HG03045 (cell line): Measurements from ENCODE around the gene PXT1.
"Not testable (repeated sequence)": the region's sequence is repeated elsewhere in the genome, so short reads cannot be mapped to it uniquely, and the experiment has no call there.

Experiments used
- ATAC-seq: cut with Tn5 transposase; IDR thresholded peaks from one replicate; pipeline ENCODE4 v1.9.1; 2021; ENCODE audit warnings: mild to moderate bottlenecking, moderate library complexity; ENCODE audit not compliant: unreplicated experiment

Gene PXT1, protein sequence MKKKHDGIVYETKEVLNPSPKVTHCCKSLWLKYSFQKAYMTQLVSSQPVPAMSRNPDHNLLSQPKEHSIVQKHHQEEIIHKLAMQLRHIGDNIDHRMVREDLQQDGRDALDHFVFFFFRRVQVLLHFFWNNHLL

DNA sequence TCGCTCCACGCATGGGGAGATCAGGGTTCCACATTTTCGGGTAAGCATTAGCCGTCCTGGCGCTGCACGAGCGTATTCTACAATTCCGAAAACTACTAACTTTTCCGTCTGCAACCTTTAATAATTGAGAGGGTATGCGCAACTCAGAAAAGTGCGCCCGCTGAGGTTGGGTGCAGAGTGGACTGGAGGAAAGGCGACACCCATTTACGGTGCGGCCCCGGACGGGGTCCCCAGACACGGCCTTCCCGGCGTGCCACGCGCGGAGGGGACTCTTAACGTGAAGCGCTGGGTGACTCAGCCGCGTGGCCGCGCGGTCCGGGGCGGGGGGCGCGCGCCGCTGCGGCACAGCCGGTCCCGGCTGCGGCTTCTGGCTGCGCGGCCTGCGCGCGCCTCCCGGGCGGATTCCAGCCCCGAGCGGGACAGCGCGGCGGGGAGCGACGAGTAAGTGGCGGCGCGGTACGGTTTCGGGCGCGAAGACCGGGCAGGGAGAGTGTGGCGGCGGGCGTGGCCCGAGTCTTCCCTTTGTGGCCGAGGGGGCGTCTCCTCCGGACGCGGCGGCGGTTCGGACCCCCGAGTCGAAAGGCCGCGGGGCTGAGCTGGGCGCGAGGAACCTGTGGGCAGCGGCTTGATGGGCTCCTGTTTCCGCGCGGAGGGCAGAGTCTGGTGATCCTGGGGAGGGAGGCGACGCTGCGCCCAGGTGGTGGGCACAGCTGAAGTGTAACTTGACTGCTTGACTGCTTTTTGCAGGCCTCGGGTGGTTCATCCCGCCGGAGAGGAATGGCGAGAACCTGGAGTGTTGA is at the start of gene PXT1, which contains the start of gene KCTD20:
Gene PXT1, minus strand, starts transcription at position 184 of the 800 bp plus-strand sequence. CDS start 16,772 bp downstream, outside the sequence.
Gene KCTD20, plus strand, starts transcription at position 330 of the 800 bp plus-strand sequence. CDS start 27,098 bp downstream, outside the sequence.
- peak; percentile 75 for ATAC-seq

DNA sequence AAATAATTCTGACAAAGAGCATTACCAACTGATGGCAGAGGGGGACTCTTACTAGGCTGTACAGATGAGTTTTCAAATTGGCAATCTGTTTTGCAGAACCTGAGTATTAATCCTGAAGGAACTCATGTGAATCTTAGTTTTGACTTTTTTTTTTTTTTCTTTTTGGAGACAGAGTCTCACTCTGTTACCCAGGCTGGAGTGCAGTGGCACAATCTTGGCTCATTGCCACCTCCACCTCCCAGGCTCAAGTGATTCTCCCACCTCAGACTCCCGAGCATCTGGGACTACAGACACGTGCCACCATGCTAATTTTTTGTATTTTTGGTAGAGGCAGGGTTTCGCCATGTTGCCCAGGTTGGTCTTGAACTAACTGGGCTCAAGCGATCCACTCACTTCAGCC is 49.4 kb upstream of the PXT1 start:
- no peak for ATAC-seq

DNA sequence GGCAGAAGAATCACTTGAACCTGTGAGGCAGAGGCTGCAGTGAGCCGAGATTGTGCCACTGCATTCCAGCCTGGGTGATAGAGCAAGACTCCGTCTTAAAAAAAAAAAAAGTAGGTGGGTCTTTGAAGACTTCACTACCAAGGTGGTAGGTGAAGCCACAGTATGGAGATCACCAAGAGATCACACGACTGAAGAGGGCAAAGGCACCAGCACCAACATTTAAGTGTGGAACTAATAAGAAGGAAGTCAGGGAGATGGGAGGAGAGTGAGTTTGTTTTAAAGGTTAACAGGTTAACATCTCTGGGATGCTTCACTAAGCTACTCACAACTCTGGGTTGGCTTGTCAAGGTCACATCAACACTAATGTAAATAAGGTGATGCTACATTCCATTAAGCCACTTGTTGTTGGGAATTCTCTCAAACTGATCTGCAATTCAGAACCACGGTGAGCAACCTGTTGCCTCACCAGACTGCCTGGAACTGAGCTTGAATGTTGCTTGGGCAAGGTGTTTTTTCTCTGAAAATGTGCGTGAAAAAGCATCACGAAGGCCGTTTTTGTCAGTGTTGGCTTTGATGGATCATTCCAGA is 48.8 kb upstream of the PXT1 start:
- ATAC-seq: no peak

DNA sequence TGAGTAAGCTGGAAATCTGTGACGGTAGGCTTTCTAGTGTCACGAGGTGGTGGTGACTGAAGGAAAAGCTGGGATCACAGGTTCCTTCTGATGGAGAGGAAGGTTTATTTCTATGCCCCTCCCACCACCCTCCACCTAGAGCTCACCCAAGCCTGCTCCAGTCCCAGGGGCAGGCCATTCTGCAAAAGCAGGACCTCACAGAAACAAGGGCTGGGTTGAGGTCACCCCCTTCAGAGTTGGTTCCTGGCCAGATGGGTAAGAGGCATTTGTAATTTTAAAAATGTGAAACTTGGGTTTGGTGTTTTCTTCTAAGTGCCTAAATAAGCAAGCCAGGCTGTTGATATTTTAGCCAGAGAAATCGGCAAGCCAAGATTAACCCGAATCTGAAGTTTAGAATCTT is 46.8 kb upstream of the PXT1 start:
- ATAC-seq: no peak

DNA sequence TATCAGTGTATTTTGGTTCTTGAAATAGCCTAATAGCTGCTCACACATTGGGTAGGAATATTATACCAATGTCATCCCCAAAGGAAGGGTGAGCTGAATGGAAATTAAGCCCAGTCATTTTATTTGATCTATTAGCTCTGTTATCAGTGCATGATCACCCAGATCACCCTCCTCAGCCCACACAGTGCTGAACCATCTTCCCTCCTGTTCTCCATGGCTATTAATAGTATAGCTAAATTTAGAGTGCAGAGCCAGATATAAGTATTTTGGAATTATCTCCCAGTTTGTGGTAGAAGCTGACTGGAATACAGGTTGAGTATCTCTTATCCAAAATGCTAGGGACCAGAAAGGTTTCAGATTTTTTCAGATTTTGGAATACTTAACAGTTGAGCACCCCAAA is 45.6 kb upstream of the PXT1 start:
- ATAC-seq: no peak

DNA sequence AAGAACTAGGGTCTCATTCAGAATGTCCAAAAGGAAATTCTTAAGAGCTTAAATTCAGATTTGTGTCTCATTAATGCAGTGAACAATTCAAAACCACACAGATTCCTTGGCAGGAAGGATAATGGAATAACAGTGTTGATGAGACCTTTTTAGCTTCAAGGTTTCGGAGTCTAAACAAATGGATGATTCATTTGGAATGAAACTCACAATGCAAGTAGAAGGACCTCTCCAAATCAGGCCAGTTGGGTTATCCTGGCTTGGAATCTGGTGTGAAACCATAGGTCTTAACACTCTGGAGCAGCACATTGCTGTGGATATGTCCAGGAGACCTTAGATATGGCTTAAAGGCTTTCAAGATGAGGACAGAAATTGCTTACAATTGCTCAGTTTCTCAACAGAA is 45.0 kb upstream of the PXT1 start:
- ATAC-seq: no peak

DNA sequence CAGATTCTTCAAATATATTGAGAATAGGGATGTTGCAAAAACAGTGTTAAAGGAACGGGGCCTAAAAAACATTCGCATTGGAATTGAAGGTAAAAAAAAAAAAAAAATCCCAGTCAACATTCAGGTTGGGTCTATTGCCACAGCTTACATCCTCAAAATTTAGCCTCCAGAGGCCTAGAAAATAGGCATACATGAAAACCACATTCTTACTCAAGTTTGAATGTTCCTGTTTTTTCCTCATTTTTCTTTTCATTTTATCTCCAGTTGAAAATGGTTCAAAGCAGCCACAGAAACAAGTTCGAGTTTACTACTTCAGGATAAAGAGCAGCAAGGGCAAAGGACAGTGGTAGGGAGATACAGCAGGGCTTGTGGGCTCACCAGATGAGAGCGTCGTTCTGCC is 42.1 kb upstream of the PXT1 start:
- no peak for ATAC-seq

DNA sequence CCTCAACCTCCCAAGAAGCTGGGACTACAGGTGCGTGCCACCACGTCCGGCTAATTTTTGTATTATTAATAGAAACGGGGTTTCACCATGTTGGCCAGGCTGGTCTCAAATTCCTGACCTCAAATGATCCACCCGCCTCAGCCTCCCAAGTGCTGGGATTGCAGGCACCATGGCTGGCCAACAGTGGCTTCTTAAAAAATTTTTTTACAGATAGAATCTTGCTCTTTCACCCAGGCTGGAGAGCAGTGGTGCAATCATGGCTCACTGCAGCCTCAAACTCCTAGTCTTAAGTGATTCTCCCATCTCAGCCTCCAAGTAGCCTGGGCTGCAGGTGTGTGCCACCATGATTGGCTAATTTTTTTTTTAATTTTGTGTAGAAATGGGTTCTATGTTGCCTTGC is 40.7 kb upstream of the PXT1 start:
- ATAC-seq: not testable (repeated sequence)

DNA sequence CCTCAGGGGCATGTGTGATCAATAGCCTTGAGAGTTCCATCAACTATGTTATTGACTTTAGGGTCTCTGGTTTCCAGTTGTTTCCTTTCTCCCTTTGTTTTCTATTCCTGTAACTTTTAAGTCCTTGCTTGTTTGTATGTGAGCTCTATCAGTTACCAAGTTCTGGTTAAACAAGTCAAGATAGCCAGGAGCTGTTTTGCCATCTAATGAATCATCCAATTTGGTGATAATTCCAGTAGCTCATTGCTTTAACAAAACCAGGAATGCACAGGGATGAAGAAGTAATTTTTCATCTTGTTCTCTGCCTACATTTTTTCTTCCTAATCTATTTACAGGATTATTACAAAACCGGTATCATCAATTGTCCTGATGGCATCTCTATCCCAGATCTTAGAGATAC is 36.6 kb upstream of the PXT1 start:
- ATAC-seq: no peak

DNA sequence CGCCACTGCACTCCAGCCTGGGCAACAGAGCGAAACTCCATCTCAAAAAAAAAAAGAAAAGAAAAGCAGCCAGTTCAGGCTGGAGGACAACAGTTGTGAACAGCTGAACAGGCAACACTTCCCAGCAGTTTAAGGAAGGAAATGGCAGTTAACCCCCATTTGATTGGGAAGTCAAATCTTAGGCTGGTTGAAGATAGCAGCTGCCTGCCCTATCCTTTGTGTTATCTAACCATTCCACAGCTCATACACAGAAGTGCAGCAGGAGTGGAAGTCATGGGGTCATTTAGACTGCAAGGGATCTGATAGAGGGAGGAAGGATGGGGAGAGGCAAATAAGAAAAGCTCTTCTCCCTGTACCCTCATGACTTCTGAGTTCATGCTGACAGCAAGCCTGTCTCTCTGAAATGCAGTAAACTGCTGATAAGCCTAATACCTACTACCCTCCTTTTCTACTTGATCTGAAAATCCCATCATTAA is 35.4 kb upstream of the PXT1 start:
- no peak for ATAC-seq

DNA sequence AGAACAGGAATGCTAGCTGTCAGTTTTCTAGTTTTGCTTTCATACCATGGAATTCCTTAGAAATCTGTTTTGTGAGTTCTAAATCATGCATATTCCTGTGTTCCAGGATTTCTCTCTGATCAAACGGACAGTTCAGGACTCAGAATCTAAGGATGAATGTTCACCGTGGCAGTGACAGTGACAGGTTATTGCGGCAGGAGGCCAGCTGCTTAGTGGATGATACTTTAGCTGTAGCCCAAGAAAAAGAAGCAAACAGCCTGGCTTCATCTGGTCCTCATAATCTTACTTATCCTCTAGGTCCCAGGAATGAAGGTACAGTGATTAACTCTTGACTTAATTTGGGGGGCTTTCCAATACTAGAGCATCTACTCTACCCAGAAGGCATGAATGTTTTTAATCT is 27.3 kb upstream of the PXT1 start:
- no peak for ATAC-seq

DNA sequence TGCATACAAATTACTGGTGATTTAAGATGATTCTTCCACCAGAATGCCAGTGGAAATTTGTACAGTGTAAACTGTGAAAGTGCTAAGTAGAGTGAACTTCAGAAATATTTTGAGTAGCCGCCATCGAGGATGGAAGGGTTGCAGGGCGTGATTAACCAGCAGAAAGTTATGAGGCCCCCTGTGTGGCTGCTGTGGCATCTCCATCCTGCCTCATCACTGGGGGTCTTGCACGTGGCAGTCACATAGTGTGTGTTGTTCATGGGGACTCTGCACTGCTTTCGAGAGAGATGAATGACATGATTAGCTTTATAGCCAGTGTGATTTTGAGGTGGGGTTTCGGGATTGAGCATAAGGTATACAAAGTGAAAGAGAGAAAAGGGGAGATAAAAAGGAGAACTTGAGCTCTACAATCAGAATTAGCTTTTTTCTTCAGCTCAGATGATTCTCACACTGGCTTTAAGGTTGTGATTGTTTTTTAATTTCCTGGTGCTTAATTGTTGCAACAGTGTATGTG is 26.6 kb upstream of the PXT1 start:
- ATAC-seq: no peak

DNA sequence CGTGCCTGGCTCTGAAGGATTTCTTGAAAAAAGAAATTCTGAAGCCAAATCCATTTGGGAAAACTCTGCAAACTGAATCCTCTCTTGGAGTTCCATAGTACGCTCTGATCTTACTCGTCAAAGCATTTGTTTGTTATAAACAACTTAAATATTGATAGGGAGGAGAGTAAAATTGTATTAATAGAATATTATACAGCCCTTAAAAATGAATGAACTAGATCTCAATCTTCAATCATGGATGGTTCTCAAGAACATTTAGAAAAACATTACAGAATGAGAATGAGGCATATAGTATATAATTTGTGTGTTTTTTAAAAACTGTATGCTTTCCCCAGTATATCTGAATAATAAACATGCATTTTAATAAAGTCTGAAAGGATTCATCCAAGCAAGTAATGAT is 25.0 kb upstream of the PXT1 start:
- ATAC-seq: no peak

DNA sequence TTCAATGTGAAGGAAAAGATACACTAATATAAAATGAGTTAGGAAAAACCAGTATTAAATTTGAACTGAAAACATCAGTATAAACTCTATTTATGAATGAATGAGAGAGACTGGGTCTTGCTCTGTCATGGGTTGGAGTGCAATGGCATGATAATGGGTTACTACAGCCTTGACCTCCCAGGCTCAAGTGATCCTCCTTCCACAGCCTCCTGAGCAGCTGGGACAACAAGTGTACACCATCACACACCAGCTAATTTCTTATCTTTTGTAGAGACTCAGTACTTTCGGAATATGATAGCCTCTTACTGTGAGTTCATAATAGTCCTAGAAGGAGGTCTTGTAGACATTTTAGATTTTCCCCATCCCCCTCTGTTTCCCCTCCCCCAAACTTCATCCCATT is 21.6 kb upstream of the PXT1 start:
- no peak for ATAC-seq

DNA sequence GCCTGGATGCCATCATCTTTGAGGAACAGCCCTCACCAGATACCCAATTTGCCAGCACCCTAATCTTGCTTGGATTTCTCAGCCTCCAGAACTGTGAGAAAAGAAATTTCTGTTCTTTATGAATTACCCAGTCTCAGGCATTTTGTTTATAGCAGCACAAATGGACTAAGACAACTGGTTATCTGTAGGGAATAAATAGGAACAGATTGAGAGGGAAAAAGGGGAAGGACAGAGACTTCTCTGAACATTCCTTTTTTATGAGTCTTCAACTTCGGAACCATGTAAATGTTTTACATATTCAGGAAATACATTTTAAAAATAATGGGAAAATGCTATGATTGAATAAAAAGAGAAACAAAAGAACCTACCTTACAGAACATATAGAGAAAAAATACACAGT is 21.0 kb upstream of the PXT1 start:
- ATAC-seq: no peak

DNA sequence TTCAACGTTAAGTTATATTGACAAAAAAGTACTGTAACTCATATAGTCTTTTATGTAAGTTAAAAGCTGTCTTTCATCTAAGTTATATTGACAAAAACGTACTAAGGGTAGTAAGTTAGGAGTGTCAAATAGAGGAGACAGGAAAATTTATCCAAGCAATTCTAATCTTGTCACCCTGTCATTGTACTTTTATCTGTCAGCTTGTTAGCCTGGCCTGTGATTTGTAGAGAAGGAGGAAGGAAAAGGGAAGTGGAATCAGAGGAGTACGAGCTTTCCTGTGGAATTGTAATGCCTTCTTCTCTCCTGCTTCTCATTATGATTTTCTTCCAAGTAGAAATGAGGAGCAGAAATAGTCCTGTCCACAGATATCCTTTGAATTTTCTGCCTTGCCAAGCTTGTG is 19.0 kb upstream of the PXT1 start:
- ATAC-seq: no peak

DNA sequence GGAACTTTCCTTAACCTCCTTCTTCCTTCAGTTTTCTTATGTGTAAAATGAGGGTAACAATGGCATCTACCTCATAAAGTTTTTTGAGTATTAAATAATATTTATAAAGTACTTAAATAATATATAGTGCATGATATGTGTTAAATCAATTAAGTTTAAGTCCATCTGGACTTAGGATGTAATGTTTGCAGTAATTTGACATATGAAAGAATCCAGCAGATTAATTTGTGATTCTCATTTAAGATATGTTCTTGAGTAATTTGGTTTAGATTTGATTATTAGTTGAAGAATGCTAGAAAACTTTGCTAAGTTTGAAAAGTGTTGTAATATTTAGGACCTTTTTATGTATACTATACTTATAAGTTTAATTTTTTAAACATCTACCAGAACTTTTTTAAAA is 18.3 kb upstream of the PXT1 start:
- no peak for ATAC-seq

DNA sequence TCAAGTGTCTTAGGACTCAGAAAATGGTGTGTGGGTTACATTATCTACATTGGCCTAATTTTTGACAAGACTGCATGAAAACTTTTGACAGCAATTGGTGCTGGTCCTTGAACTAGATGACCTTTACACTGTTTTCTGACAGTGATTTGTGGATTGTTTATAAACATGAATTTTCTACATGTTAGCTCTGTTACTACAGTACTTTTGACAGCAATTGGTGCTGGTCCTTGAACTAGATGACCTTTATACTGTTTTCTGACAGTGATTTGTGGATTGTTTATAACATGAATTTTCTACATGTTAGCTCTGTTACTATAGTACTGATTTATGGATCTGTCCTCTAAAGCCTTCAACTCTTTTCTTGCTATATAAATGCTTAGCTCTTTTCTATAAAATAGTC is 16.8 kb upstream of the PXT1 start:
- ATAC-seq: no peak

DNA sequence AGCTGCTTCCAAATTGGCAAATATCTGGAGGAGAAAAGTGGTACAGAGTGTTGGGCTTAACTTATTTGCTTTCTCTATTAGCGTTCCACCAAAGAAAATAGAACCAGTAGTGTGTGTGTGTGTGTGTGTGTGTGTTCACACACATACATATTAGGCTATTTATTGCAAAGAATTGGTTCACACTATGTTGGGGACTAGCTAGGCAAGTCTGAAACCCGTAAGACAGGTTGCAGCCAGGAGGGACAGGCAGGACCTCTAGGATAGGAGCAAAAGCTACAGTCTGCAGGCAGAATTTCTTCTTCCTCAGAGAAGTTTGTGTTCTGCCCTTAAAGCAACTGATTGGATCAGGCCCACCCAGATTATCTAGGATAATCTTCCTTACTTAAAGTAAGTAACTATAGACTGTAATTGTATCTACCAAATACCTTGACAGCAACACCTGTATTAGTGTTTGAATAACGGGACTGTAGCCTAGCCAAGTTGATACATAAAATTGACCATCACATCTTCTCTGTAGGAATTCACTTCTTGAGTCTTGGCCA is 12.9 kb upstream of the PXT1 start:
- ATAC-seq: no peak

DNA sequence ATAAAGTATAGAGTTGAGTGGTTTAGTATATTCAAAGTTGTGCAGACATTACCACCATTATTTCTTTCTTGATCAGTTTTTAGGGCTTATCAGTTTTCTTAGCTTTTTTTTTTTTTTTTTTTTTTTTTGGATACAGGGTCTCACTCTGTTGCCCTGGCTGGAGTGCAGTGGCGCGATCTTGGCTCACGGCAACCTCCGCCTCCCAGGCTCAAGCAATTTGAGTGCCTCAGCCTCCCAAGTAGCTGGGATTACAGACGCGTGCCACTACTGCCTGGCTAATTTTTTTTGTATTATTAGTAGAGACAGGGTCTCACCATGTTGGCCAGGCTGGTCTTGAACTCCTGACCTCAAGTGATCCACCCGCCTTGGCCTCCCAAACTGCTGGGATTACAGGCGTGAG is 10.2 kb upstream of the PXT1 start:
- not testable (repeated sequence) for ATAC-seq

DNA sequence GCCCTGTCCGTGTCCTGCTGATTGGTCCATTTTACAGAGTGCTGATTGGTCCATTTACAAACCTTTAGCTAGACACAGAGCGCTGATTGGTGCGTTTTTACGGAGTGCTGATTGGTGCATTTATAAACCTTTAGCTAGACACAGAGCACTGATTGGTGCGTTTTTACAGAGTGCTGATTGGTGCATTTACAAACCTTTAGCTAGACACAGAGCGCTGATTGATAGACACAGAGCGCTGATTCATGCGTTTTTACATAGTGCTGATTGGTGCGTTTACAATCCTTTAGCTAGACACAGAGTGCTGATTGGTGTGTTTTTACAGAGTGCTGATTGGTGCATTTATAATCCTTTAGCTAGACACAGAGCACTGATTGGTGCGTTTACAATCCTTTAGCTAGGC is 6.5 kb upstream of the PXT1 start:
- ATAC-seq: not testable (repeated sequence)

DNA sequence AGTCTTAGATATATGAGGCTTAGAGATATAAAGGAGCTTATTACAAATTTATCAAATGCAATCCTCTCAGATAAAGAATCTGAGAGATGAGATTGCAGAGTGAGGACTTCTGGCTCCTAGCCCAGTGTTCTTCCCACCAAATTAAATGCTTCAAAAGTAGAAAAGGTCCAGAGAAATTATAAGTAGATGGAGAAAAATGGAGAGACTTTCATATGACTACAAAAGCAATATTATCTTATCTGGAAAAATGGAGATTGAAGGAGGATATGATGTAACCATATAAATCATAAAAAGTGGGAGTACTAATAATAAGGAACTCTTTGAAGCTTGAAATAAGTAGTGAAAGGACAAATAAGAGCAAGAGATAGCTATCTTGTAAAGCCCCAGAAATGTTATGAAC is 3.0 kb upstream of the PXT1 start:
- ATAC-seq: no peak
